ENCODE results near the gene B9D2. TPM values are rescaled to one million over a fixed set of nuclear protein-coding genes. Genes with fewer than 3 reads are reported as not detected.

The B9D2 gene
- total RNA-seq, 5 donors from 2014 or later (not counting 1 experiment from before 2014, with no cell fraction given): 15.3 to 27.9 (median 16.4) TPM

DNA sequence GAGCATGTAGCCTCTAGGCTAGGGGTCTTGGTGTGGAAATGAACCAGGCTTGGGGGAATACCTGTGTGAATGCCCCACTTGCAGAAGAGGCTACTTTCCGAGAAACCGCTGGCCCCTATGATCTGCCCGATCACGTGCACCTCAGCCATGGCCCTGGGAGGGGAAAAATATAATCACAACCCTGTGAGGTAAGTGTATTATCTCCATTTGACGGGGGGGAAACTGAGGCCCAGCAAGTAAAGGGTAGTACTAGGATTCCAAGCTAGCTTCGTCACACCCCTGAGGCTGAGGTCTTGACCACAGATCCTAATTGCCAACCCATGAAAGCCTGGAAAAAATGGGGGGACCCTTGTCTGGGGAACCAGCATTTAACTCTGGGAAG, 587 bp downstream of the B9D2 start:
- peak overlapping the region; percentile 98 to 100 for H3K27ac Mint-ChIP-seq
- peaks cover 0 to 2% of the 10 kb centered on the region in 2 donors for H3K36me3 ChIP-seq (ENCODE audit: control insufficient read depth in 2 of 2, extremely low read depth in 1 of 2, insufficient read depth in 1 of 2, low read length in 1 of 2)
- H3K27me3 ChIP-seq (replicated peaks in 1 of 2; ENCODE audit: control insufficient read depth in 2 of 2, extremely low read depth in 1 of 2, insufficient read depth in 2 of 2, low read length in 1 of 2): no peaks in the 10 kb centered on the region
- DNase-seq (no peak), ATAC-seq (replicated peaks in 1 of 4) (no peak)
- no peaks in the 10 kb centered on the region for H3K9me3 ChIP-seq
- peaks cover 16 to 34% of the 10 kb centered on the region in 2 experiments for H3K4me1 ChIP-seq (ENCODE audit: control insufficient read depth in 1 of 2, extremely low read depth in 1 of 2, insufficient read depth in 2 of 2, low read length in 2 of 2)
- no peaks in the 10 kb centered on the region for H3K27me3 Mint-ChIP-seq
- 45% methylated on average over 4 of the region's 6 CpGs for WGBS (ENCODE audit: insufficient coverage)
- peak overlapping the region; percentile 85 for H3K4me3 ChIP-seq (ENCODE audit: control insufficient read depth in 1 of 2, extremely low read depth in 1 of 2, low read length in 1 of 2)
- H3K27ac ChIP-seq (ENCODE audit: low read length): peak overlapping the region; percentile 99
- H3K36me3 Mint-ChIP-seq: no peaks in the 10 kb centered on the region
- H3K4me1 Mint-ChIP-seq: peaks cover 31 to 42% (median 39%) of the 10 kb centered on the region in 3 donors
- ChIA-PET POLR2A (interaction anchor here (0.5 to 2.7 kb wide), 14 partner anchors 8 to 898 kb away, joined by 3 to 49 read pairs (median 4); partner anchors contain the start of genes BLVRB (in 1 of the 2), HNRNPUL1 (in 1 of the 2) and TGFB1 (in 1 of the 2)), CTCF (interaction anchor here in 1 of 2 donors (0.6 to 2.4 kb wide), 11 partner anchors 9 to 207 kb away, joined by 3 to 14 read pairs (median 5); partner anchors contain the start of genes B3GNT8 and DMAC2)
- no peaks in the 10 kb centered on the region for H3K9me3 Mint-ChIP-seq
- H3K4me3 Mint-ChIP-seq: peak overlapping the region; percentile 83 to 94 (median 89)

GRCh38 chr19:41362143-41362847, 1.7 kb downstream of the B9D2 start:
- peak overlapping the region; percentile 83 to 94 (median 89) for H3K4me3 Mint-ChIP-seq
- Histone ChIP-seq H3K4me1 (ENCODE audit: control insufficient read depth in 1 of 2, extremely low read depth in 1 of 2, insufficient read depth in 2 of 2, low read length in 2 of 2) (peaks cover 26 to 44% of the 10 kb centered on the region in 2 experiments), H3K27me3 (replicated peaks in 1 of 2; ENCODE audit: control insufficient read depth in 2 of 2, extremely low read depth in 1 of 2, insufficient read depth in 2 of 2, low read length in 1 of 2) (no peaks in the 10 kb centered on the region), H3K4me3 (ENCODE audit: control insufficient read depth in 1 of 2, extremely low read depth in 1 of 2, low read length in 1 of 2) (no peak overlapping the region), H3K9me3 (no peaks in the 10 kb centered on the region), H3K27ac (ENCODE audit: low read length) (no peak overlapping the region), H3K36me3 (ENCODE audit: control insufficient read depth in 2 of 2, extremely low read depth in 1 of 2, insufficient read depth in 1 of 2, low read length in 1 of 2) (peaks cover 0 to 2% of the 10 kb centered on the region in 2 donors)
- POLR2A ChIA-PET: interaction anchor here (0.5 to 2.7 kb wide), 4 partner anchors 9 to 1365 kb away, joined by 3 to 49 read pairs (median 4); partner anchors contain the start of gene TGFB1 (in 1 of the 2)
- CTCF ChIA-PET: interaction anchor here (0.6 to 2.4 kb wide), 4 partner anchors 11 to 699 kb away, joined by 3 to 13 read pairs (median 4); no protein-coding TSS in a partner anchor
- H3K27me3 Mint-ChIP-seq: no peaks in the 10 kb centered on the region
- no peaks in the 10 kb centered on the region for H3K9me3 Mint-ChIP-seq
- WGBS (ENCODE audit: insufficient coverage): 80% methylated on average over 2 of the region's 10 CpGs
- peak overlapping the region; percentile 98 to 100 for H3K27ac Mint-ChIP-seq
- peaks cover 42 to 51% (median 49%) of the 10 kb centered on the region in 3 donors for H3K4me1 Mint-ChIP-seq
- ATAC-seq (replicated peaks in 1 of 4) (no peak), DNase-seq (no peak)
- H3K36me3 Mint-ChIP-seq: no peaks in the 10 kb centered on the region

GRCh38 chr19:41359741-41360140, 4.2 kb downstream of the B9D2 start:
- Mint-ChIP-seq H3K9me3 (no peaks in the 10 kb centered on the region), H3K27me3 (no peaks in the 10 kb centered on the region), H3K4me3 (peak overlapping the region in 1 of 3 donors; percentile 36), H3K4me1 (peaks cover 67 to 72% (median 70%) of the 10 kb centered on the region in 3 donors), H3K36me3 (peaks cover 4% of the 10 kb centered on the region), H3K27ac (peak overlapping the region; percentile 34 to 66)
- CTCF ChIA-PET: no interaction called here
- DNase-seq: no peak
- POLR2A ChIA-PET: interaction anchor here in 1 of 2 donors (0.6 kb wide), 2 partner anchors 17 to 68 kb away, joined by 3 read pairs; no protein-coding TSS in a partner anchor
- Histone ChIP-seq H3K9me3 (no peaks in the 10 kb centered on the region), H3K27me3 (replicated peaks in 1 of 2; ENCODE audit: control insufficient read depth in 2 of 2, extremely low read depth in 1 of 2, insufficient read depth in 2 of 2, low read length in 1 of 2) (no peaks in the 10 kb centered on the region), H3K4me3 (ENCODE audit: control insufficient read depth in 1 of 2, extremely low read depth in 1 of 2, low read length in 1 of 2) (no peak overlapping the region), H3K4me1 (ENCODE audit: control insufficient read depth in 1 of 2, extremely low read depth in 1 of 2, insufficient read depth in 2 of 2, low read length in 2 of 2) (peaks cover 49 to 62% of the 10 kb centered on the region in 2 experiments), H3K36me3 (ENCODE audit: control insufficient read depth in 2 of 2, extremely low read depth in 1 of 2, insufficient read depth in 1 of 2, low read length in 1 of 2) (peaks cover 0 to 2% of the 10 kb centered on the region in 2 donors), H3K27ac (ENCODE audit: low read length) (no peak overlapping the region)
- no peak for ATAC-seq (replicated peaks in 1 of 4)
- WGBS (ENCODE audit: insufficient coverage): 90% methylated on average over 1 of the region's 1 CpG

GRCh38 chr19:41357746-41358145, 6.2 kb downstream of the B9D2 start:
- ChIA-PET POLR2A (interaction anchor here in 1 of 2 donors (0.5 kb wide), 1 partner anchor 983 kb away, joined by 4 read pairs; no protein-coding TSS in a partner anchor), CTCF (interaction anchor here in 1 of 2 donors (0.6 kb wide), 3 partner anchors 8 to 577 kb away, joined by 3 to 7 read pairs (median 4); no protein-coding TSS in a partner anchor)
- Mint-ChIP-seq H3K4me1 (peaks cover 58 to 63% (median 61%) of the 10 kb centered on the region in 3 donors), H3K4me3 (peak overlapping the region in 2 of 3 donors; percentile 6 to 99), H3K9me3 (no peaks in the 10 kb centered on the region), H3K27ac (peak overlapping the region; percentile 93 to 98), H3K36me3 (peaks cover 4% of the 10 kb centered on the region), H3K27me3 (no peaks in the 10 kb centered on the region)
- Histone ChIP-seq H3K4me3 (ENCODE audit: control insufficient read depth in 1 of 2, extremely low read depth in 1 of 2, low read length in 1 of 2) (peak overlapping the region in 1 of 2 donors; percentile 35), H3K27me3 (replicated peaks in 1 of 2; ENCODE audit: control insufficient read depth in 2 of 2, extremely low read depth in 1 of 2, insufficient read depth in 2 of 2, low read length in 1 of 2) (no peaks in the 10 kb centered on the region), H3K27ac (ENCODE audit: low read length) (peak overlapping the region; percentile 80), H3K9me3 (no peaks in the 10 kb centered on the region), H3K36me3 (ENCODE audit: control insufficient read depth in 2 of 2, extremely low read depth in 1 of 2, insufficient read depth in 1 of 2, low read length in 1 of 2) (peaks cover 0 to 2% of the 10 kb centered on the region in 2 donors), H3K4me1 (ENCODE audit: control insufficient read depth in 1 of 2, extremely low read depth in 1 of 2, insufficient read depth in 2 of 2, low read length in 2 of 2) (peaks cover 48 to 55% of the 10 kb centered on the region in 2 experiments)
- WGBS (ENCODE audit: insufficient coverage): 92% methylated on average over 2 of the region's 13 CpGs
- no peak for ATAC-seq (replicated peaks in 1 of 4)
- DNase-seq: no peak

DNA sequence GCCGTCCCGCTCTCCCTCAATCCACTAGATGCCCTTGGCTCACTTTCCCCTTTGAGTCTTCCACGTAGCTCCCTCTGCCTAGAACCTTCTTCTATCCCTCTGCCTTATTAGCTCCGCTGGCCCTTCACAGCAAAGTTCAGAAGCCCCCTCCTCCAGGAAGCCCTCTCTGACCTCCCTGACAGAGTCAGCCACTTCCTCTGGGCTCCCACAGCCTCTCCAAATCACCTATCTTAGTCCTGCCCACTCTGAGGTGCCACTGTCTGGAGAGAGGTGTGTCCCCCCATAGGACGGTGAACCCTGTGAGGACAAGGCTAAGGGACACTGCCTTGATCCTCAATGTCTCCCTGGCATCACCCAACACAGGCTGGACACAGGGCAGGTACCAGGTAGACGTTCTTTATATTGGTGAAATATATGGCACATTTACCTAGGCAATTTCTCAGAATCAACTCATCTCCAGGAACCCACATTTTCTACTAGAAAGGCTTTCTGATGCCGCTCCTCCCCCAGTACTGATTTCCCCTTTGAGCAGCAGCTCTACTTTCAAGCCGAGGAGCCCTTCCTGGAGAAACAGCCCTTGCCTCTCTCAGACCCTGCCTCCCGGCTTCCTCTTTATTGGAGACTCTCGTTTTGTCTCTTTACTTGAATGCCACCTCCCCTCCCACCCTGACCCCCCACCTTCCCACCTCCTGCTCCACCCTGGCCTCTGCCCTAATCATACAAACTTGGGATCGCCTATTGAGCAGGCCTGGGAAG, 6.8 kb downstream of the B9D2 start:
- H3K36me3 Mint-ChIP-seq: peaks cover 4% of the 10 kb centered on the region
- peaks cover 0 to 2% of the 10 kb centered on the region in 2 donors for H3K36me3 ChIP-seq (ENCODE audit: control insufficient read depth in 2 of 2, extremely low read depth in 1 of 2, insufficient read depth in 1 of 2, low read length in 1 of 2)
- peak overlapping the region; percentile 93 to 98 for H3K27ac Mint-ChIP-seq
- H3K9me3 Mint-ChIP-seq: no peaks in the 10 kb centered on the region
- peaks cover 53 to 57% (median 55%) of the 10 kb centered on the region in 3 donors for H3K4me1 Mint-ChIP-seq
- H3K4me3 ChIP-seq (ENCODE audit: control insufficient read depth in 1 of 2, extremely low read depth in 1 of 2, low read length in 1 of 2): peak overlapping the region in 1 of 2 donors; percentile 57
- ChIA-PET CTCF (interaction anchor here in 1 of 2 donors (0.7 kb wide), 1 partner anchor 11 kb away, joined by 3 read pairs; no protein-coding TSS in a partner anchor), POLR2A (interaction anchor here (0.5 to 0.6 kb wide), 2 partner anchors 51 to 982 kb away, joined by 4 to 9 read pairs; no protein-coding TSS in a partner anchor)
- peak overlapping the region; percentile 37 to 99 (median 51) for H3K4me3 Mint-ChIP-seq
- H3K27me3 ChIP-seq (replicated peaks in 1 of 2; ENCODE audit: control insufficient read depth in 2 of 2, extremely low read depth in 1 of 2, insufficient read depth in 2 of 2, low read length in 1 of 2): no peaks in the 10 kb centered on the region
- H3K27me3 Mint-ChIP-seq: no peaks in the 10 kb centered on the region
- H3K4me1 ChIP-seq (ENCODE audit: control insufficient read depth in 1 of 2, extremely low read depth in 1 of 2, insufficient read depth in 2 of 2, low read length in 2 of 2): peaks cover 44 to 52% of the 10 kb centered on the region in 2 experiments
- peak overlapping the region; percentile 80 for H3K27ac ChIP-seq (ENCODE audit: low read length)
- 61% methylated on average over 7 of the region's 11 CpGs for WGBS (ENCODE audit: insufficient coverage)
- DNase-seq (peak in 10 of 35 experiments; percentile 15 to 55 (median 36)), ATAC-seq (replicated peaks in 1 of 4) (no peak)
- no peaks in the 10 kb centered on the region for H3K9me3 ChIP-seq

Measured in T-cell (primary cell).